GM10248 (cell line): ENCODE data around the gene UBR3.

ENCODE experiments used
- CTCF ChIA-PET: fragments of 300-600 bp; sonication (Branson Sonifier 250); formaldehyde crosslinking; extraction: SDS; loops from one replicate; lab custom pipeline; 2021; ENCODE audit warnings: antibody characterized with exemption; lab: Yijun Ruan, JAX
- POLR2A ChIA-PET: fragments of 350-650 bp; sonication (Branson Sonifier 250); formaldehyde crosslinking; extraction: SDS; loops from one replicate; lab custom pipeline; 2020; ENCODE audit warnings: antibody characterized with exemption; lab: Yijun Ruan, JAX
- DNase-seq: peaks from one replicate; pipeline ENCODE4 v3.0.0; 2012; ENCODE audit errors: extremely low spot score
- TF ChIP-seq, protein P1 (sequence below): IDR thresholded peaks from 2 replicates; pipeline ENCODE4 v1.5.1; 2012; ENCODE audit warnings: mild to moderate bottlenecking, low read depth; ENCODE audit errors: extremely low read depth, missing control alignments, control extremely low read depth

Gene UBR3

DNA sequence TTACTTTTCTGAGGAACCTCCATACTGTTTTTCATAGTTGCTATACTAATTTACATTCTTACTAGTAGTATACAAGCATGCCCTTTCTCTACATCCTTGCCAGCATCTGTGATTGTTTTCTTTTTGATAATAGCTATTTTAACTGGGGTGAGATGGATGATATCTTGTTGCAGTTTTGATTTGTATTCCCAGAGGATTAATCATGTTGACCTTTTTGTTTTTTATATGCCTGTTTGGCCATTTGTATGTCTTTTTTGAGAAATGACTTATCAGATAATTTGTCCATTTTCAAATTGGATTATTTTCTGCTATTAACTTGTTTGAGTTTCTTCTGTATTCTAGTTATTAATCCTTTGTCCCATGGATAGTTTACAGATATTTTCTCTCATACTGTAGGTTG lies 141.5 kb downstream of the UBR3 start:
- DNase-seq, result no peak
- TF ChIP-seq, protein P1, sequence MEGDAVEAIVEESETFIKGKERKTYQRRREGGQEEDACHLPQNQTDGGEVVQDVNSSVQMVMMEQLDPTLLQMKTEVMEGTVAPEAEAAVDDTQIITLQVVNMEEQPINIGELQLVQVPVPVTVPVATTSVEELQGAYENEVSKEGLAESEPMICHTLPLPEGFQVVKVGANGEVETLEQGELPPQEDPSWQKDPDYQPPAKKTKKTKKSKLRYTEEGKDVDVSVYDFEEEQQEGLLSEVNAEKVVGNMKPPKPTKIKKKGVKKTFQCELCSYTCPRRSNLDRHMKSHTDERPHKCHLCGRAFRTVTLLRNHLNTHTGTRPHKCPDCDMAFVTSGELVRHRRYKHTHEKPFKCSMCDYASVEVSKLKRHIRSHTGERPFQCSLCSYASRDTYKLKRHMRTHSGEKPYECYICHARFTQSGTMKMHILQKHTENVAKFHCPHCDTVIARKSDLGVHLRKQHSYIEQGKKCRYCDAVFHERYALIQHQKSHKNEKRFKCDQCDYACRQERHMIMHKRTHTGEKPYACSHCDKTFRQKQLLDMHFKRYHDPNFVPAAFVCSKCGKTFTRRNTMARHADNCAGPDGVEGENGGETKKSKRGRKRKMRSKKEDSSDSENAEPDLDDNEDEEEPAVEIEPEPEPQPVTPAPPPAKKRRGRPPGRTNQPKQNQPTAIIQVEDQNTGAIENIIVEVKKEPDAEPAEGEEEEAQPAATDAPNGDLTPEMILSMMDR, result no peak
- ChIA-PET CTCF (no interaction called here), POLR2A (no interaction called here)

GRCh38 chr2:169975221-169975620 lies 148.0 kb downstream of the UBR3 start:
- ChIA-PET CTCF (no interaction called here), POLR2A (no interaction called here)
- TF ChIP-seq, protein P1, result no peak

GRCh38 chr2:169976335-169976851 lies 149.1 kb downstream of the UBR3 start:
- POLR2A ChIA-PET, result no interaction called here
- CTCF ChIA-PET, result no interaction called here
- TF ChIP-seq, protein P1, result no peak
- no peak for DNase-seq

More at GRCh38 chr2:169975221-169975620, 148.0 kb downstream of the UBR3 start:
- no peak for DNase-seq

GRCh38 chr2:169977530-169977929 lies 150.3 kb downstream of the UBR3 start:
- ChIA-PET POLR2A (no interaction called here), CTCF (no interaction called here)
- TF ChIP-seq, protein P1, result no peak
- no peak for DNase-seq

GRCh38 chr2:169978402-169979017 lies 151.3 kb downstream of the UBR3 start:
- POLR2A ChIA-PET, result no interaction called here
- TF ChIP-seq, protein P1, result no peak
- CTCF ChIA-PET, result no interaction called here
- no peak for DNase-seq

DNA sequence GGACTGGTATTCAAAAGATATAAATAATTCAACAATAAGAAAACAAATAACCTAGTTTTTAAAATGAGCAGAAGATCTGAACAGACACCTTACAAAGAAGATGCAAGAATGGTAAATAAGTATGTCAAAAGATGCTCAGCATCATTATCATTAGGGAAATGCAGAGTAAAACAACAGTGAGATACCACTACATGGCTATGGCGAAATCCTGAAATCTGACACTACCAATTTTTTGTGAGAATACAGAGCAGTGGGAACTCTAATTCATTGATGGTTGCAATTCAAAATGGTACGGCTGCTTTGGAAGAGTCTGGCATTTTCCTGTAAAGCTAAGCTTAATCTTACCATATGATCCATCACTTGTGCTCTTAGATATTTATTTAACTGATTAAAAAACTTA lies 151.8 kb downstream of the UBR3 start:
- DNase-seq, result no peak
- ChIA-PET POLR2A (no interaction called here), CTCF (no interaction called here)
- TF ChIP-seq, protein P1, result no peak

- DNase-seq, result no peak
- TF ChIP-seq, protein P1, result no peak
- CTCF ChIA-PET, result no interaction called here
- POLR2A ChIA-PET, result no interaction called here
Measured at GRCh38 chr2:169980001-169980400, 152.7 kb downstream of the UBR3 start.
